ENCODE measurements around the gene SPHK1.

SPHK1 gene

GRCh38 chr17:76367642-76368041 is 16.8 kb upstream of the SPHK1 start:
- Histone ChIP-seq H3K4me1 (ENCODE audit: insufficient read depth, low read length) (no peaks in the 10 kb centered on the region), H3K9me3 (ENCODE audit: low read length) (no peaks in the 10 kb centered on the region), H3K27ac (ENCODE audit: low read depth, low read length) (no peak overlapping the region), H3K4me3 (ENCODE audit: low read depth in 1 of 2, low read length in 2 of 2) (no peak overlapping the region), H3K36me3 (ENCODE audit: insufficient read depth, low read length) (no peaks in the 10 kb centered on the region), H3K27me3 (ENCODE audit: control insufficient read depth in 1 of 2, insufficient read depth in 2 of 2, low read length in 2 of 2) (no peaks in the 10 kb centered on the region), H3K9ac (ENCODE audit: low read length) (no peak overlapping the region)

- Histone ChIP-seq H3K4me1 (ENCODE audit: insufficient read depth, low read length) (no peaks in the 10 kb centered on the region), H3K9me3 (ENCODE audit: low read length) (no peaks in the 10 kb centered on the region), H3K27me3 (ENCODE audit: control insufficient read depth in 1 of 2, insufficient read depth in 2 of 2, low read length in 2 of 2) (no peaks in the 10 kb centered on the region)
Observed at GRCh38 chr17:76368545-76368944, 15.9 kb upstream of the SPHK1 start.

GRCh38 chr17:76369379-76369778 is 15.0 kb upstream of the SPHK1 start:
- no peak overlapping the region for H3K4me3 ChIP-seq (ENCODE audit: low read depth in 1 of 2, low read length in 2 of 2)
- H3K9ac ChIP-seq (ENCODE audit: low read length): no peak overlapping the region
- H3K27me3 ChIP-seq (ENCODE audit: control insufficient read depth in 1 of 2, insufficient read depth in 2 of 2, low read length in 2 of 2): no peaks in the 10 kb centered on the region
- no peaks in the 10 kb centered on the region for H3K36me3 ChIP-seq (ENCODE audit: insufficient read depth, low read length)
- no peaks in the 10 kb centered on the region for H3K4me1 ChIP-seq (ENCODE audit: insufficient read depth, low read length)
- no peaks in the 10 kb centered on the region for H3K9me3 ChIP-seq (ENCODE audit: low read length)
- no peak overlapping the region for H3K27ac ChIP-seq (ENCODE audit: low read depth, low read length)

More at GRCh38 chr17:76368545-76368944, 15.9 kb upstream of the SPHK1 start:
- H3K4me3 ChIP-seq (ENCODE audit: low read depth in 1 of 2, low read length in 2 of 2): no peak overlapping the region
- H3K9ac ChIP-seq (ENCODE audit: low read length): no peak overlapping the region
- no peak overlapping the region for H3K27ac ChIP-seq (ENCODE audit: low read depth, low read length)
- H3K36me3 ChIP-seq (ENCODE audit: insufficient read depth, low read length): no peaks in the 10 kb centered on the region

GRCh38 chr17:76369804-76370203 is 14.6 kb upstream of the SPHK1 start:
- H3K27ac ChIP-seq (ENCODE audit: low read depth, low read length): no peak overlapping the region

GRCh38 chr17:76370261-76370993 is 14.0 kb upstream of the SPHK1 start:
- H3K36me3 ChIP-seq (ENCODE audit: insufficient read depth, low read length): no peaks in the 10 kb centered on the region
- no peaks in the 10 kb centered on the region for H3K4me1 ChIP-seq (ENCODE audit: insufficient read depth, low read length)
- no peaks in the 10 kb centered on the region for H3K27me3 ChIP-seq (ENCODE audit: control insufficient read depth in 1 of 2, insufficient read depth in 2 of 2, low read length in 2 of 2)
- H3K9ac ChIP-seq (ENCODE audit: low read length): no peak overlapping the region
- H3K4me3 ChIP-seq (ENCODE audit: low read depth in 1 of 2, low read length in 2 of 2): no peak overlapping the region
- H3K27ac ChIP-seq (ENCODE audit: low read depth, low read length): no peak overlapping the region
- H3K9me3 ChIP-seq (ENCODE audit: low read length): no peaks in the 10 kb centered on the region

More at GRCh38 chr17:76369804-76370203, 14.6 kb upstream of the SPHK1 start:
- Histone ChIP-seq H3K4me1 (ENCODE audit: insufficient read depth, low read length) (no peaks in the 10 kb centered on the region), H3K9ac (ENCODE audit: low read length) (no peak overlapping the region), H3K4me3 (ENCODE audit: low read depth in 1 of 2, low read length in 2 of 2) (no peak overlapping the region), H3K36me3 (ENCODE audit: insufficient read depth, low read length) (no peaks in the 10 kb centered on the region), H3K27me3 (ENCODE audit: control insufficient read depth in 1 of 2, insufficient read depth in 2 of 2, low read length in 2 of 2) (no peaks in the 10 kb centered on the region), H3K9me3 (ENCODE audit: low read length) (no peaks in the 10 kb centered on the region)

GRCh38 chr17:76371656-76372628 is 12.5 kb upstream of the SPHK1 start:
- Histone ChIP-seq H3K4me1 (ENCODE audit: insufficient read depth, low read length) (no peaks in the 10 kb centered on the region), H3K9me3 (ENCODE audit: low read length) (no peaks in the 10 kb centered on the region)

GRCh38 chr17:76376318-76377133 is 7.9 kb upstream of the SPHK1 start:
- Histone ChIP-seq H3K4me1 (ENCODE audit: insufficient read depth, low read length) (no peaks in the 10 kb centered on the region), H3K4me3 (ENCODE audit: low read depth in 1 of 2, low read length in 2 of 2) (no peak overlapping the region), H3K27ac (ENCODE audit: low read depth, low read length) (no peak overlapping the region), H3K9ac (ENCODE audit: low read length) (no peak overlapping the region), H3K27me3 (ENCODE audit: control insufficient read depth in 1 of 2, insufficient read depth in 2 of 2, low read length in 2 of 2) (peaks cover 0 to 6% of the 10 kb centered on the region in 2 donors), H3K36me3 (ENCODE audit: insufficient read depth, low read length) (no peaks in the 10 kb centered on the region), H3K9me3 (ENCODE audit: low read length) (no peaks in the 10 kb centered on the region)

More at GRCh38 chr17:76371656-76372628, 12.5 kb upstream of the SPHK1 start:
- Histone ChIP-seq H3K4me3 (ENCODE audit: low read depth in 1 of 2, low read length in 2 of 2) (no peak overlapping the region), H3K9ac (ENCODE audit: low read length) (no peak overlapping the region), H3K27ac (ENCODE audit: low read depth, low read length) (no peak overlapping the region), H3K36me3 (ENCODE audit: insufficient read depth, low read length) (no peaks in the 10 kb centered on the region), H3K27me3 (ENCODE audit: control insufficient read depth in 1 of 2, insufficient read depth in 2 of 2, low read length in 2 of 2) (no peaks in the 10 kb centered on the region)

- Histone ChIP-seq H3K4me1 (ENCODE audit: insufficient read depth, low read length) (peaks cover 7% of the 10 kb centered on the region), H3K9ac (ENCODE audit: low read length) (no peak overlapping the region), H3K27ac (ENCODE audit: low read depth, low read length) (no peak overlapping the region), H3K27me3 (ENCODE audit: control insufficient read depth in 1 of 2, insufficient read depth in 2 of 2, low read length in 2 of 2) (peaks cover 0 to 27% of the 10 kb centered on the region in 2 donors), H3K36me3 (ENCODE audit: insufficient read depth, low read length) (no peaks in the 10 kb centered on the region), H3K9me3 (ENCODE audit: low read length) (no peaks in the 10 kb centered on the region), H3K4me3 (ENCODE audit: low read depth in 1 of 2, low read length in 2 of 2) (no peak overlapping the region)
Observed at GRCh38 chr17:76378548-76379274, 5.7 kb upstream of the SPHK1 start.

GRCh38 chr17:76379275-76379641 is 5.2 kb upstream of the SPHK1 start:
- H3K27ac ChIP-seq (ENCODE audit: low read depth, low read length): no peak overlapping the region
- peaks cover 0 to 29% of the 10 kb centered on the region in 2 donors for H3K27me3 ChIP-seq (ENCODE audit: control insufficient read depth in 1 of 2, insufficient read depth in 2 of 2, low read length in 2 of 2)
- no peak overlapping the region for H3K9ac ChIP-seq (ENCODE audit: low read length)
- no peak overlapping the region for H3K4me3 ChIP-seq (ENCODE audit: low read depth in 1 of 2, low read length in 2 of 2)
- peaks cover 7% of the 10 kb centered on the region for H3K4me1 ChIP-seq (ENCODE audit: insufficient read depth, low read length)
- H3K9me3 ChIP-seq (ENCODE audit: low read length): no peaks in the 10 kb centered on the region
- no peaks in the 10 kb centered on the region for H3K36me3 ChIP-seq (ENCODE audit: insufficient read depth, low read length)

GRCh38 chr17:76379646-76380376 is 4.6 kb upstream of the SPHK1 start:
- H3K4me1 ChIP-seq (ENCODE audit: insufficient read depth, low read length): peaks cover 7% of the 10 kb centered on the region
- no peak overlapping the region for H3K27ac ChIP-seq (ENCODE audit: low read depth, low read length)

More at GRCh38 chr17:76379646-76380376, 4.6 kb upstream of the SPHK1 start:
- Histone ChIP-seq H3K9me3 (ENCODE audit: low read length) (no peaks in the 10 kb centered on the region), H3K27me3 (ENCODE audit: control insufficient read depth in 1 of 2, insufficient read depth in 2 of 2, low read length in 2 of 2) (peaks cover 0 to 33% of the 10 kb centered on the region in 2 donors), H3K9ac (ENCODE audit: low read length) (no peak overlapping the region), H3K4me3 (ENCODE audit: low read depth in 1 of 2, low read length in 2 of 2) (no peak overlapping the region), H3K36me3 (ENCODE audit: insufficient read depth, low read length) (no peaks in the 10 kb centered on the region)
